Neuronal stem cell (in vitro differentiated cells): ENCODE data around the gene ARMH2.
"Not testable (repeated sequence)": the region's sequence is repeated elsewhere in the genome, so short reads cannot be mapped to it uniquely, and the experiment has no call there.

Experiments
- DNase-seq: peaks from one replicate; pipeline ENCODE4 v3.0.0-alpha.2; 2013; ENCODE audit warnings: low spot score
- H2AFZ ChIP-seq: one replicate; pipeline ENCODE4 v1.6.1; 2013; ENCODE audit warnings: mild to moderate bottlenecking, low read length, inconsistent platforms
- H2AK5ac ChIP-seq: 2 replicates; pipeline ENCODE4 v1.6.1; 2013; ENCODE audit warnings: low read depth, mild to moderate bottlenecking, inconsistent platforms, low read length, moderate library complexity, mixed read lengths
- H2BK120ac ChIP-seq: 2 replicates; pipeline ENCODE4 v1.6.1; 2013; ENCODE audit warnings: low read depth, mild to moderate bottlenecking, inconsistent platforms, low read length, moderate library complexity, mixed read lengths
- H2BK12ac ChIP-seq: one replicate; pipeline ENCODE4 v1.6.1; 2013; ENCODE audit warnings: low read length, inconsistent platforms
- H2BK15ac ChIP-seq: 2 replicates; pipeline ENCODE4 v1.6.1; 2013; ENCODE audit warnings: mild to moderate bottlenecking, low read length, inconsistent platforms, mixed read lengths
- H2BK5ac ChIP-seq: one replicate; pipeline ENCODE4 v1.6.1; 2013; ENCODE audit warnings: inconsistent platforms, mild to moderate bottlenecking, low read length, moderate library complexity
- H3K14ac ChIP-seq: one replicate; pipeline ENCODE4 v1.6.1; 2013; ENCODE audit warnings: low read length, inconsistent platforms
- H3K18ac ChIP-seq: 2 replicates; pipeline ENCODE4 v1.6.1; 2013; ENCODE audit warnings: low read length, inconsistent platforms
- H3K23ac ChIP-seq: 2 replicates; pipeline ENCODE4 v1.6.1; 2013; ENCODE audit warnings: low read depth, mild to moderate bottlenecking, mixed read lengths, low read length, inconsistent platforms; ENCODE audit not compliant: poor library complexity
- H3K27ac ChIP-seq: replicated peaks from 3 replicates; pipeline ENCODE4 v1.5.1; 2013; ENCODE audit warnings: low read length, inconsistent platforms
- H3K27me3 ChIP-seq, 3 experiments: 2 replicates each; pipeline ENCODE4 v1.6.1; 2013; ENCODE audit warnings: low read length in 3 of 3, mild to moderate bottlenecking in 2 of 3, inconsistent platforms in 1 of 3, low read depth in 1 of 3, mixed read lengths in 1 of 3, moderate library complexity in 1 of 3; ENCODE audit not compliant: control insufficient read depth in 3 of 3, insufficient read depth in 3 of 3
- H3K36me3 ChIP-seq, 2 donors: replicated peaks in 1 of 2; 2 replicates each; pipeline ENCODE4 v1.6.1; 2013; ENCODE audit warnings: low read length in 2 of 2; ENCODE audit not compliant: control insufficient read depth in 2 of 2, insufficient read depth in 2 of 2
- H3K4ac ChIP-seq: 2 replicates; pipeline ENCODE4 v1.6.1; 2013; ENCODE audit warnings: inconsistent platforms, mild to moderate bottlenecking, low read length, moderate library complexity
- H3K4me1 ChIP-seq, 2 donors: 1 replicate in 1 of 2; 2 replicates in 1 of 2; pipeline ENCODE4 v1.6.1; 2013; ENCODE audit warnings: low read length in 2 of 2, low read depth in 1 of 2; ENCODE audit not compliant: control insufficient read depth in 2 of 2, insufficient read depth in 1 of 2
- H3K4me2 ChIP-seq: one replicate; pipeline ENCODE4 v1.6.1; 2013; ENCODE audit warnings: mild to moderate bottlenecking, low read length, inconsistent platforms; ENCODE audit not compliant: insufficient read depth, poor library complexity, severe bottlenecking
- H3K4me3 ChIP-seq, 2 donors: 2 replicates each; pipeline ENCODE4 v1.5.1; 2013; ENCODE audit warnings: low read length in 2 of 2, mild to moderate bottlenecking in 2 of 2, inconsistent platforms in 1 of 2, moderate library complexity in 1 of 2
- H3K79me1 ChIP-seq: one replicate; pipeline ENCODE4 v1.6.1; 2013; ENCODE audit warnings: low read depth, mild to moderate bottlenecking, inconsistent platforms, low read length, moderate library complexity
- H3K9ac ChIP-seq: one replicate; pipeline ENCODE4 v1.6.1; 2013; ENCODE audit warnings: mild to moderate bottlenecking, low read depth, low read length, inconsistent platforms; ENCODE audit not compliant: poor library complexity
- H3K9me3 ChIP-seq, 2 donors: replicated peaks in 1 of 2; 2 replicates each; pipeline versions ENCODE3 to v1.6.1; 2013; ENCODE audit warnings: low read length in 2 of 2, mild to moderate bottlenecking in 2 of 2, inconsistent platforms in 1 of 2, low read depth in 1 of 2, mixed read lengths in 1 of 2, moderate library complexity in 1 of 2; ENCODE audit not compliant: control insufficient read depth in 2 of 2, insufficient read depth in 1 of 2
- H4K8ac ChIP-seq: one replicate; pipeline ENCODE4 v1.6.1; 2013; ENCODE audit warnings: low read depth, mild to moderate bottlenecking, inconsistent platforms, low read length, moderate library complexity
- H4K91ac ChIP-seq: one replicate; pipeline ENCODE4 v1.6.1; 2013; ENCODE audit warnings: low read length, low read depth, mild to moderate bottlenecking, inconsistent platforms; ENCODE audit not compliant: poor library complexity
- WGBS, 2 donors: extraction: QIAGEN DNeasy Blood & Tissue Kit; methylation state at CpG; one replicate each; pipeline ENCODE4 v1.1.7; 2013; ENCODE audit warnings: missing lambda C conversion rate in 2 of 2, mixed read lengths in 1 of 2; ENCODE audit not compliant: insufficient read length in 2 of 2, insufficient replicate concordance in 1 of 2; ENCODE audit errors: extremely low coverage in 2 of 2; 5-methylcytosine and 5-hydroxymethylcytosine counted together

ARMH2 gene

DNA sequence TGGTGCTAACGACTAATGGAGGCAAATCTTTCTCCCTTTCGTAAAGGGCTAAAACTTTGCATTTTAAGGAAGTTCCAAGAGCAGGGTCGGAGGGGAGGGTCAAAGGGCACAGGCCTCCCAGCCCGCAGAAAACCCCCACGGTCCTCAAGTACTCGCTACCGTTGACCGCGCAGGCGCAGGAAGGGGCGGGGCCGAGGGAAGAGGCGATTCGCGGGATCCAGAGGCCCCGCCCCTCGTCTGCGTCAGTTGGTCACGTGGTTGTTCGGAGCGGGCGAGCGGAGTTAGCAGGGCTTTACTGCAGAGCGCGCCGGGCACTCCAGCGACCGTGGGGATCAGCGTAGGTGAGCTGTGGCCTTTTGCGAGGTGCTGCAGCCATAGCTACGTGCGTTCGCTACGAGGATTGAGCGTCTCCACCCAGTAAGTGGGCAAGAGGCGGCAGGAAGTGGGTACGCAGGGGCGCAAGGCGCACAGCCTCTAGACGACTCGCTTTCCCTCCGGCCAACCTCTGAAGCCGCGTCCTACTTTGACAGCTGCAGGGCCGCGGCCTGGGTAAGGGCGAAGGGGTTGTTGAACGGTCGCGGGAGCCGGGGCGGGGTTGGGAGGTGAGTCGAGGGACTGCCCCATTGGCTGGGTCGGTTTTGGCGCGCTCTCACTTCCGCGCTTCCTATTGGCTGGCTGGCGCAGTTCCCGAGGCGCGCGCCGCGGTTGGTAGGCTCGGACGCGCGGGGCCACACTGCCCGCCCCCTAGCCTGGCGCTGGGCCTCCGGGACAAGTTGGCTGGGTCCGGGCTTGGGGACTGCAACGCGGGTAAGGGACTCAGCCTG is 23.8 kb downstream of the ARMH2 start, which contains the start of gene GMNN:
Gene GMNN (plus strand): TSS at position 242 of the 824 bp plus-strand sequence. CDS start 2,310 bp downstream, outside the sequence.
- Histone ChIP-seq H2BK15ac (no peak within 1 kb of the TSS), H3K79me1 (no peaks in the 10 kb centered on the region), H4K91ac (peak within 1 kb of the TSS; percentile 95), H3K4me1 (peaks cover 6 to 9% of the 10 kb centered on the region in 2 donors), H3K4me2 (peak within 1 kb of the TSS; percentile 56), H3K9ac (peak within 1 kb of the TSS; percentile 100), H3K4ac (peak within 1 kb of the TSS; percentile 100), H3K18ac (peak within 1 kb of the TSS; percentile 99), H3K4me3 (peak within 1 kb of the TSS; percentile 71 to 88), H3K9me3 (no peaks in the 10 kb centered on the region), H2BK120ac (no peak within 1 kb of the TSS), H3K36me3 (peaks cover 1 to 39% of the 10 kb centered on the region in 2 donors), H3K23ac (peak within 1 kb of the TSS; percentile 100), H2AFZ (peak within 1 kb of the TSS; percentile 85), H2AK5ac (peak within 1 kb of the TSS; percentile 89), H2BK12ac (no peak within 1 kb of the TSS), H4K8ac (no peak within 1 kb of the TSS), H3K27ac (peak within 1 kb of the TSS; percentile 99), H3K27me3 (no peaks in the 10 kb centered on the region), H3K14ac (peak within 1 kb of the TSS; percentile 97), H2BK5ac (peak within 1 kb of the TSS; percentile 96)
- no CpG with 5 or more reads among the region's 75 CpGs for WGBS, 2 donors
- DNase-seq: peak; percentile 97

DNA sequence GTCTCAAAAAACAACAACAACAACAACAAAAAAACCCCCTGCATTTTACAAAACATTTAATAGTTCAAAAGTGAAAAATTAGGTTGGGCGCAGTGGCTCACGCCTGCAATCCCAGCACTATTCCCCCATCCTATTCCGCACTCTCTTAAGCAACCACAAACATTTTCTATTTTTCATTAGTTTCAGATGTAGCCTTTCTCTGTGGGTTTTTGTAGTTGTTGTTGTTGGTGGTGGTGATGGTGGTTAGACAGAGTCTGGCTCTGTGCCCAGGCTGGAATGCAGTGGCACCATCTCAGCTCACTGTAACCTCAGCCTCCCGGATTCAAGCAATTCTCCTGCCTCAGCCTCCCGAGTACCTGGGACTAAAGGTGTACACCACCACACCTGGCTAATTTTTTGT is 30.4 kb downstream of the ARMH2 start:
- no peak for DNase-seq
- H2BK15ac ChIP-seq: no peak overlapping the region

DNA sequence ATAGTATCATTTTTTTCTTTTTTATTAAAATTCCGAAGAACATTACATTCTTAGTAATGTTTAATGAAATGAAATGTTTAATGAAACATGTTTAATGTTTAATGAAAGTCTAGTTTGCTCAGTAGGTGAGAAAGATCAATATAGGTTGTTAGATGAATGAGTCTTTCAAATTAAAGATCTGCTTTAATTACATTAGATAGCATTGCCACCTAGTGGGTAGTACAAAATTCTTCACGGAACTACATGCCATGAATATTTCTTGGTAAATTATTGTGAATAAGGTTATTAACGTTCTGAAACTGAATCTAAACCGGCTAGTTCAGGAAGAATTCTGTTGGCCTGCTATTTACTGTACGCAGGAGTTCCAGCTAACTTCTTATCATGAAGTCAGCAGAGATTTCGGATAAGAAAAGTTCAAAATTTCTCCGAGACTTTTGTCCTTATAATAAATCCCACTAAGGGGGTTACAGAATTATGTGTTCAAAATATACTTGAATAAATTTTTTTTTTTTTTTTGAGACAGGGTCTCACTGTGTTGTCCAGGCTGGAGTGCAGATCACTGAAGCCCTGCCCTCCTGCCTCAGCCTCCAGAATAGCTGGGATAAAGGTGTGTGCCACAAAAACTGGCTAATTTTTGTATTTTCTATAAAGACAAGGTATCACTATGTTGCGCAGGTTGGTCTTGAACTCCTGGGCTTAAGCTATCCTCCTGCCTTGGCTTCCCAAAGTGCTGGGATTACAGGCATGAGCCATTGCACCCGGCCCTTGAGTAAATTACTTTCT is 31.8 kb downstream of the ARMH2 start:
- Histone ChIP-seq H3K23ac (no peak overlapping the region), H2AK5ac (no peak overlapping the region), H3K9me3 (no peaks in the 10 kb centered on the region), H3K4ac (no peak overlapping the region), H4K91ac (no peak overlapping the region), H2AFZ (no peak overlapping the region), H3K18ac (no peak overlapping the region), H3K27ac (no peak overlapping the region), H3K4me2 (no peak overlapping the region), H3K14ac (no peak overlapping the region), H3K79me1 (no peaks in the 10 kb centered on the region), H3K4me3 (no peak overlapping the region), H3K27me3 (no peaks in the 10 kb centered on the region), H2BK5ac (no peak overlapping the region), H3K4me1 (no peaks in the 10 kb centered on the region), H2BK120ac (no peak overlapping the region), H4K8ac (no peak overlapping the region), H3K36me3 (no peaks in the 10 kb centered on the region), H3K9ac (no peak overlapping the region), H2BK15ac (no peak overlapping the region), H2BK12ac (no peak overlapping the region)
- no CpG with 5 or more reads among the region's 9 CpGs for WGBS, 2 donors
- DNase-seq: no peak

More for the DNA sequence above, 30.4 kb downstream of the ARMH2 start:
- H2BK5ac ChIP-seq: no peak overlapping the region
- H3K14ac ChIP-seq: no peak overlapping the region
- H2BK120ac ChIP-seq: no peak overlapping the region
- no peak overlapping the region for H2BK12ac ChIP-seq
- no peak overlapping the region for H3K4me3 ChIP-seq
- H3K4me1 ChIP-seq: no peaks in the 10 kb centered on the region
- no peaks in the 10 kb centered on the region for H3K27me3 ChIP-seq
- H4K8ac ChIP-seq: no peak overlapping the region
- no peak overlapping the region for H4K91ac ChIP-seq
- H3K79me1 ChIP-seq: no peaks in the 10 kb centered on the region
- H3K9me3 ChIP-seq: no peaks in the 10 kb centered on the region
- H2AFZ ChIP-seq: no peak overlapping the region
- H3K23ac ChIP-seq: no peak overlapping the region
- no peak overlapping the region for H3K4ac ChIP-seq
- no peak overlapping the region for H3K27ac ChIP-seq
- H3K18ac ChIP-seq: no peak overlapping the region
- WGBS, 2 donors: no CpG with 5 or more reads among the region's 5 CpGs
- H2AK5ac ChIP-seq: no peak overlapping the region
- H3K9ac ChIP-seq: no peak overlapping the region
- no peaks in the 10 kb centered on the region for H3K36me3 ChIP-seq
- no peak overlapping the region for H3K4me2 ChIP-seq

DNA sequence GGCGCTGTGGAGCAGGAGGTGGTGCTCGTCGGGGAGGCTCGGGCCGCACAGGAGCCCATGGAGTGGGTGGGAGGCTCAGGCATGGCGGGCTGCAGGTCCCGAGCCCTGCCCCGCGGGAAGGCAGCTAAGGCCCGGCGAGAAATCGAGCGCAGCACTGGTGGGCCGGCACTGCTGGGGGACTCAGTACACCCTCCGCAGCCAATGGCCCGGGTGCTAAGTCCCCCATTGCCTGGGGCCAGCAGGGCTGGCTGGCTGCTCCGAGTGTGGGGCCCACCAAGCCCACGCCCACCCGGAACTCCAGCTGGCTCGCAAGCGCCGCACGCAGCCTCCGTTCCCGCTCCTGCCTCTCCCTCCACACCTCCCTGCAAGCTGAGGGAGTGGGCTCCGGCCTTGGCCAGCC is 32.7 kb downstream of the ARMH2 start:
- H2AK5ac ChIP-seq, H4K8ac ChIP-seq, H3K4me3 ChIP-seq, H3K36me3 ChIP-seq, H4K91ac ChIP-seq, H2BK12ac ChIP-seq, H2BK120ac ChIP-seq, H3K4me2 ChIP-seq, H2BK15ac ChIP-seq, H3K14ac ChIP-seq, H3K27ac ChIP-seq, H2BK5ac ChIP-seq, H3K4ac ChIP-seq, H3K9me3 ChIP-seq, H3K18ac ChIP-seq, H3K79me1 ChIP-seq, DNase-seq, H3K9ac ChIP-seq, H3K4me1 ChIP-seq, H3K23ac ChIP-seq, H3K27me3 ChIP-seq: not testable (repeated sequence)
- peak overlapping the region; percentile 35 for H2AFZ ChIP-seq
- WGBS, 2 donors: no CpG with 5 or more reads among the region's 26 CpGs
